ENCODE measurements around the gene IZUMO4.

- TF ChIP-seq USF1 (IDR thresholded peaks at IDR 0.05) (no peak), CREB1 (IDR thresholded peaks at IDR 0.05; ENCODE audit: low read depth) (no peak), RAD21 (IDR thresholded peaks at IDR 0.05; ENCODE audit: low read depth) (no peak), TAF1 (IDR thresholded peaks at IDR 0.05; ENCODE audit: low read depth) (no peak), YY1 (IDR thresholded peaks at IDR 0.05; ENCODE audit: low read depth) (no peak), MAX (IDR thresholded peaks at IDR 0.05) (no peak), FOXM1 (IDR thresholded peaks at IDR 0.05; ENCODE audit: borderline replicate concordance, low read depth) (no peak), REST (IDR thresholded peaks at IDR 0.05; ENCODE audit: low read depth) (no peak), TEAD4 (IDR thresholded peaks at IDR 0.05) (no peak), ZBTB7A (IDR thresholded peaks at IDR 0.05; ENCODE audit: low read depth) (no peak)
These were observed 49.7 kb upstream of the IZUMO4 start for GRCh38 chr19:2047076-2047448.

All from Ishikawa (cell line).